HG03280 (cell line): ENCODE measurements around the gene ARHGAP4.
A peak's percentile ranks its signal among the peaks of the same experiment; 100 is the strongest.

ENCODE experiments used
- ATAC-seq: cut with Tn5 transposase; IDR thresholded peaks from one replicate; pipeline ENCODE4 v1.9.1; 2021; ENCODE audit warnings: mild to moderate bottlenecking, moderate library complexity; ENCODE audit not compliant: unreplicated experiment

ARHGAP4 gene

DNA sequence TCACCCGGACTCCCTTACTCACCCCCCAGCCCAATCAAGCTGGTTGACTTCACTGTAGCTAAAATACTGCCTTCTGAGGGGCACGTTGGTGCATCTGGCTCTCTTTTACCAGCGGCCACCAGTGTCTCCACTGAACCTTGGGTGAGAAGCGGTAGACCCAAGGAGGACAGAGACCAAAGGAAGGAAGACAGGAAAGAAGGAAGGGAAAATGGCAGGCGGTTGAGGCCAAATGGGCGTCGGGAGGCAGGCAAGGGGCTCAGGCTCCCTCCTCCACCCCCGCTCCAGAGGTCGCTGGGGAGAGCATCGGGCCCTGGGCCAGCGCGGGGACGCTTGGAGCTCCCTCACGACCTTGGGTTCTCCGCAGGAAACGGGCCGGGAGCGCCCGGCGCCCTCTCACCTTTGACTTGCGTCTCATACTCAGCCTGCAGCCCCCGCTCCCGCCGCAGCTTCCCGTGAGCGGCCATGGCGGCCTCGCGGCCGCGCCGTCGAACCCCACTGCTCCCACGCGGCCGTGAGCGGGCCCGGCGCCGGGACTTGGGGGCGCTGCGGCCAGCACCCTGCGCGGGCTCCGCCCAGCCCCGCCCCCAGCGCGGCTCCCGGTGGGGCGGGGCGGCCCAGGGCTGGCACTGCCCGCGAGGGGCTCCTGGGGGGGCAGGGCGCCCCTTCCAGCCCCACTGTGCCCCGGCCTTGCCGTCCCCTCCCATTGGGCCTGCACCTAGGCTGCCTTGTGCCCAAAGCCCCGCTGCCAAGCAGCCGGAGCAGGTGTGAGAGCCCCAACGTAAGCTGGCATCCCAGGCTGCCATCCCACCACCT, at the start of gene ARHGAP4:
ARHGAP4 (minus strand) TSS at position 526 of the 813 bp plus-strand sequence; CDS start at position 464, 62 bp downstream.
- no peak for ATAC-seq

DNA sequence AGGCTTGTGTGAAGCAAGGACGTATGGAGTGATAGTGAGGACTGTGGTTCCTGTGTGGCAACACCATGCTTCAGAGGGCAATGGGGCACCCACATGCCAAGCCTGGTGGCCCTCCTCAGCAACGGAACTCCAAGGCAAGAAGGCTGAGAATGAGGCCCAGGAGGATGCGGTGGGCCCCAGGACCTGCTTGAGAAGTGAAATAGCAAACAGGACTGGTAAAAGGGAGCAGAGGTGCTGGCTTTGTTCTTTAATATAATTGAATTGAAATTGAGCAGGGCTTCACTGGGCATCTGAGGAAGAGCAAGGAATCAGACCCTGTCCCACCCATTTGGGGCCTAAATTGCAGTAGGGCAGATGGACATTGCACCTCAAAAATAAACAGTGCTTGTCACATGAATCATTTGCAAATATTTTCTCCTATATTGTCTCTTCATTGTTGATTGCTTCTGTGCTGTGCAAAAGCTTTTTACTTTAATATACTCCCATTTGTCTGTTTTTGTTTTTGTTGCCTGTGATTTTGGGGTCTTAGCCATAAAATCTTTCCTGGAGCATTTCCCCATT, 48.7 kb upstream of the ARHGAP4 start:
- ATAC-seq, result no peak

DNA sequence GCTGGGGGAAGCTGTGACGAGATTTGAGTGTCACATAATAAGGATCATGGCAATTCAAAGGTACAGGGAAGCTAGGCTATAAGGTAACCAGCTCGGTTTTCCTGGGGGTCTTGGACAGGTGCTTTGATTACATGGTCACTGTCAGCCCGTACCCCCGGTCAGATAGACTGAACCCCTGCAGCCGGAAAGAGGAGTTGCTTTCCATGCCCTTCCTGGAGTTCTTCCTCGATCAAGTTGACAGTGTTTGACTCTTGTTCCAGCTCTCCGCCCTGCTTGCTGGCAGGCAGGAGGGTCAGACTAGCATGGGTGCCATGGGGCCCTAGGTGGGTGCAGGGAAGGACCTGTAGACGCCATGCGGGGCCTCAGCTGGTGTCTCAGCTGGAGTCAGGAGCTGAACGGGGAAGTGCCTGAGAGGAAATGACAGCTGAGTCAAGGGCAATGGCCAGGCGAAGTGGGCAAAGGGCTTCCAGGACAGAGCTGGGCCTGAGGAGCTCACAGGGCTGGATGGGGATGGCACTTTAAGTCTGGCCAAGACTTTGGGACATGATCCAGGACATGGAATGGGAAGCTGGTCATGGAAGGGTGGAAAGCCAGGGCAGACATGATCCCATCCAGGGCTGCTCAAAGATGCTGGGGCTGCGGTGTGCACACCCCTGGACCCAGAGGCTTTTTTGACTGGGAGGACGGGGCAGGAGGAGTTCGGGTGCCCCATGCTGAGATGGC, 48.1 kb upstream of the ARHGAP4 start:
- no peak for ATAC-seq

DNA sequence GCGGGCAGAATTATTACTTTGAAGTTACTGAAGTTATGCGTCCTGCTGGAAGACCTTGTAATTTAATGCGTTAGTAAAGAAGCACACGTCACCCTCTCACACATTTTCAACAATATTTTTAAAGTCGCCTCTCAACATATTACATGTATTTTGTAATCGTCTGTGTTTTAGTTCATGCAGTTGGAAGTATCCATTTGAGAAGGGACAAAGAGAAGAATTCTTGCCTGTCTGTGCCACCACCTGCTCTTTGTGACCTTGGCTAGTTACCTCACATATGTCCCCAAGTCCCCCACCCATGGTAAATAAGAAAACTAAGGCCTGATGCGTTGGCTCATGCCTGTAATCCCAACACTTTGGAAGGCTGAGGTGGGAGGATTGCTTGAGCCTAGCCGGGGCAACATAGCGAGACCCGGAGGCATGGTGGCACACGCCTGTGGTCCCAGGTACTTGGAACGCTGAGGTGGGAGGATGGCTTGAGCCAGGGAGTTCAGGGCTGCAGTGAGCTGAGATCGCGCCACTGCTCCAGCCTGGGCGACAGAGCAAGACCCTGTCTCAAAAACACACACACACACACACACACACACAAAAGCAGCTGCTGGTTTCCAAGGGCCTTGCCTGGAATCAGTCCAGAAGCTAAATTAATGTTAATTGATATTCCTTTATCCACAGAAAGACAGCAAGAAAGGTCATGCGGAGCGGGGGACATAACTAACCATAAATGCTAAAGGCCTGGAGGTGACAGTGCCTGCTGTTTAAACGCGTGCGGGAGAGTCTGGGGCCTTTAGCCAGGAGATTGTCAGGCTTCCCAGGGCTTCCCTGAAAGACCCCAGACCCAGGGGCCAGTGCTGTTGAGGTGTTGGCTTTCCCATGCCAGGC, 47.3 kb upstream of the ARHGAP4 start:
- ATAC-seq, result no peak

DNA sequence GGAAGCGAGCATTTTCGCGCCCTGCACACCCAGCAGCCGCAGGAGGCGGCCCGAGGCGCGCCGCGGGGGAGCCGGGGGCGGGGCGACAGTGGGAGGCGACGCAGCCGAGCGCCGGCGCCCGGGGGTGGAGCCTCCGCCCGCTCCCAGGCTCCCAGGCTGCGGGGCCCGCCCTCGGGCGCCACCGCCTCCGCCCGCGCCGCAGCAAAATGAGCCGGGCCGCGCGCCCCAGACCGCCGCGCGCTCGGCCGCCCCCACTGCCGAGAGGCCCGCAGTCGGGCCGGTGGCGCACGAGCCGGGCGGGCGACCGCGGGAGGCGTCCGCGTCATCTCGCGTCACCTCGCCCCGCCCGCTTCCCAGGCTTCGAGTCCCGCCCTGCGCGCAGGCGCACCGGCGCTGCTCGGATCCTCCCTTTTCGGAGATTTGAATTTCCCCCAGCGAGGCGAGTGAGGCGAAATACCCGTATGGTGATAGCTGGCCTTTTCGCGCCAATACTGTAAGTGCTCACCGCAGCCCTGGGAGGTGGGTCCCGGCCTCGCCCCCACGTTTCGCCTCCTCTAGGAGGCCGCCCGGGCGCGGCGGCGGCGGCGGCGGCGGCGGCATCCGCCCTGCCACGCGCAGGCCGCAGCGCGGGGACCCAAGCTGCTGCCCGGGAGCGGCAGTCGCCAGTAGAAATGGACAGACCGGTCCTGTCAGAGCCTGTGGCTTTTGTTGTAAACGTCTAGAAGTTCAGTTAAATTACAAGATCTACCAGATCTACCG, 46.5 kb upstream of the ARHGAP4 start, which contains the start of gene TMEM187:
TMEM187 (plus strand) TSS at position 387 of the 759 bp plus-strand sequence. CDS start 9,309 bp downstream, outside the sequence.
- ATAC-seq, result peak; percentile 54

DNA sequence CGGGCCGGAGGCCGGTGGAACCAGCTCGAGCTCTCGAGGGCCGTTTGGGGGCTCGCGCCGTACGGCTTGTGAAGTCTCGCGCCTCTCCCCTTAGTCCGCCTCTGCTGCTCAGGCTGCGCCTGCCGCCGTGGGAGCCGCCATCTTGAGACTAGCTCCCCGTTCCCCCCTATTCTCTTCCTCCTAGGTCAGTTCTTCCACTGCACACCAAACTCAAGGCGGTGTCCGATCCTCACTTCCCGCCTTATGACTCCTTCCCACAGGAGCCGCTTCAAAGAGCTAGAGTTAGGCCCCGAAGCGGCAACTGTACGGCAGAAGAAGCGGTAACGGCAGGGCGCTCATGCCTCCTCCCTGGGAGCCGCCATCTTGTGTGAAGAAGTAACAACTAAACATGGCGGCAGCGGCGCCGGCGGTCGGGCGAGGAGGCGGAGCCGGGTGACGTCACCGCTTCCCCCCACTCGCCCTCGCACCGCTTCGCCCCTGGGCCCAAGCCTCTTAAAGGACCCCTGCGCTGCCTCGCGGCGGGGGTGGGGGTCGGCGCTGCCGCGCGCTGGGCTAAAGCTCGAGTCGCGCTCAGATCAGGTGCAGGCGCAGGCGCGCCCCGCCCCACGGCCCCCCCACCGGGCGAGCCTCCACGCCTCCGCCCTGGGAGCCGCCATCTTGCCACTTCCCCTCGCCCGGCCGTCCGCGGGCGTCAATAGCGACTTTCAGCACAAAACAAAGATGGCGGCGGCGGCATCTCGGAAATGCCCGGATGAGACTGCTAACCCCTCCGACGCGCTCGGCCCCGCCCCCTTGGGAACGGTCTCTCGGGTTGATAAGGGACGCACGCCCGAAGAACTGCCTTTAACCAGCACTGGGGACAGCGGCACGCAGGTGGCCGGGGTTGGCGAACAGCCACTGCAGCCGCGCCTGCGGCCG, 45.6 kb upstream of the ARHGAP4 start, which contains the start of gene HCFC1:
HCFC1 (minus strand) TSS at position 369 of the 918 bp plus-strand sequence. CDS start 978 bp downstream, outside the sequence.
- peak; percentile 37 for ATAC-seq

DNA sequence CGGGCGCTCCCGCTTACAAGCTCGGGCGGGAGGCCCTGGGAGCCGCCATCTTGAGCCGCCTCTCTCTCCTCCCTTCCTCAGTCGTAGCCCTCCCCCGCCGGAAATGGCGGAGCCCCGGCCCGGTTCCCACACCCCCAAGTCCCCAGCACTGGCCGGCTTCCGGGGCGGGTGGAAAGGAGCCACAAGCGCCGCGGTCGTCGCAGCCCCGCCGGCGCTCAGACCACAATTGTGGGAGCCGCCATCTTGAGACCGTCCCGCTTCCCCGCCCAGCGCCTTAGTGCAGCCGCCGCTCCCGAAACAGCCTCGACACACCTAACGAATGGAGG, 45.0 kb upstream of the ARHGAP4 start:
- peak; percentile 34 for ATAC-seq

DNA sequence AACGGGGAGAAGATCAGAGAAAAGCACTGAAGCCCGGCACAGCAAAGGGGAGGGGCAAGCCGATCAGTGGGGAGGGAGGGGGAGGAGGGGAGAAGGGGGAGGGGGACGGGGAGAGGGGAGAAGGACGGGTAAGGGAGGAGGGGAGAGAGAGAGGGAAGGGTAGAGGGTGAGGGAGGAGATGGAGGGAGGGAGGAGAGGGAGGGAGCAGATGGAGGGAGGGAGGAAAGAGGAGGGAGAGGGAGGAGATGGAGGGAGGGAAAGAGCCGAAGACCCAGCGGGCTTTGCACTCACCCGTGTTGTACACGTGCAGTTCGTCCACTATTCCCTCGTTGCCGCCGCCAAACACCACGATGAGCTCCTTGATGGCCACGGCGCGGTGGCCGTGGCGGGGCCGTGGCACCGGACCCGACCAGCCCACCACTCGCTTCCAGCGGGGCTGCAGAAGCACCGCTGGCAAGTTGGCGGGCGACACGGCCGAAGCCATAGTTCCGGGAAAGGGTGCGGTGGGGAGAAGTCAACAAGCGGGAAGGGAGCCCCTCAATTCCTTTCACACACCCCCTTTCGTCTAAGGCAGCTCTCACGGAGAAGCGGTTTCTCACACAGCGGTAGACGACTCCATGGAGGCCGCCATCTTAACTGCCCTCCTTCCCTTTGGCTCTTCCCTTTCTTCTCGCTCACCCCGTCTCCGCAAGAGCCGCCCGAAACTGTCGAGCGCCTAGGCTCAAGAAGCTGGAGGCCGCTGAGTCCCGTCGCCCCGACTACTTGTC, 44.5 kb upstream of the ARHGAP4 start:
- ATAC-seq, result no peak

DNA sequence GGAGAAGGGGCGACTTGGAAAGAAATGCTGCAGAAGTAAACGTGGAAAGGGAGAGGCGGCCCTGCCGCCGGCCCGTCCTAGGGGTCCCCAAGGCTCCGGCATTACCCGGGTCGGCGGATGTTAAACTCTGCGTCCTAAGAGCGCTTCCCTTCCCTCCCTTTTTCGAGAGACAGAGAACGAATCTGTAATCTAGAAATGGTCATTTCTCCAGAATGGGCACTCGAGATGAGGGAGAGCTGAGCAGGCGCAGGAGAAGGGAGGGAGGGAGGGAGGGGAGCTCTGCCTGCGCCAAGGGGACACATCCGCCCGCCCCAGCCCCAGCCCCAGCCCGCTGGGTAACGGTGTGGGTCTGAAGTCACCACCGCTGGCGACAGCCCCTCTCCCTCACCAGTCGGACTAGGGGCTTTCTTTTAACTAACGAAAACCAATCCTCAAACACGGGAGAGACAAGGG, 43.9 kb upstream of the ARHGAP4 start:
- ATAC-seq, result no peak

DNA sequence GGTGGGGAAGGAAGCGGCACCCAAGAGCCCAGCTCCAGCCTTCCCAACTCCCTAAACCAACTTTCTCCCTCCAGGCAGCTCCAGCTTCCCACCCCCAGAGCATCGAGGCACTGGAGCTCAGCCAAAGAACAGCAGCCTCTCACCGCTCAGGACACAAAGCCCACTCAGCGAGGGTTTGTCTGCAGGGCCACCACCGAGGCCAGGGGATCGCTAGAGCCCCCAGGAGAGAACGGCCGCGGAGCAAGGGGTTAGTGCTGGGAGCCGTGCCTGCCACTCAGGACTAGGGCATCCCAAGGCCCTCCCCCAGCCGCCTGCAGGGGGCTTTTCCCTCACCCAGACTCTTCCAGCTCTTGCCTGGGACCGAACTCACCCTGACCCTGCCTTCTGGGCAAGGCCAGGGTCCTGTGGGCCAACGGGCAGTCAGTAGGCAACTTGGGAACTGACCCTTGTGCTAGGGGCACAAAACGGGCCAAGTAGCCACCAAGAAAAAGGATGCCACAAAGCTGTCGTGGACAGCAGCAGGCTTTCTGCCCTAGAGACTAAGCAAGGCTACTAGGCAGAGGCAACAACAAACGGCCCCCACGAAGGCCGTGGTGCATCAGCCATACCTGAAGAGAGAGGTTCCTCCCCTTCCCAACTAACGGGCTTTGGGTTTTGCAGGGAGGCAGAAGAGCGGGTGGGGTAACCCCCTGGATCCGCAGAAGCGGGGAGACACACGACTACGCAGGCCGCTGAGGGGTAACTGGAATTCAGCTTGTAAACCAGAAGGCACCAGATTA, 43.2 kb upstream of the ARHGAP4 start:
- no peak for ATAC-seq

DNA sequence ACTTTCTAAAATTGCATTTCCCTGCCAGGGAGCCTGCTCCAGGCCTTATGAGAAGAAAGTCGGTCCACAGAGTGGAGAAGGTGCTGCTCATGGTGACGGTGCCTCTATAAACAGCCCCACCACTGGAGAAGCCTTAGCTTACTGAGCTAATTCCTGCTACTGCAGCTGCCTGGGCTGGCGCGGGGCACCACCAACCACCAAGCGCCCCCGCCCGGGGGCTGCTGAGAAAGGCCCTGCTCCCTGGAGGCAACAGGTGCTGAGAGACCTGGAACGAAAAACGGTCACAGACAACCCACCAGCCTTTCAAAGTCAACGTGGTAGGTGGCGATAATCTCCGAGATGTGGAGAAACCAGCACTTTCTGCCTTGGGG, 42.7 kb upstream of the ARHGAP4 start:
- no peak for ATAC-seq

DNA sequence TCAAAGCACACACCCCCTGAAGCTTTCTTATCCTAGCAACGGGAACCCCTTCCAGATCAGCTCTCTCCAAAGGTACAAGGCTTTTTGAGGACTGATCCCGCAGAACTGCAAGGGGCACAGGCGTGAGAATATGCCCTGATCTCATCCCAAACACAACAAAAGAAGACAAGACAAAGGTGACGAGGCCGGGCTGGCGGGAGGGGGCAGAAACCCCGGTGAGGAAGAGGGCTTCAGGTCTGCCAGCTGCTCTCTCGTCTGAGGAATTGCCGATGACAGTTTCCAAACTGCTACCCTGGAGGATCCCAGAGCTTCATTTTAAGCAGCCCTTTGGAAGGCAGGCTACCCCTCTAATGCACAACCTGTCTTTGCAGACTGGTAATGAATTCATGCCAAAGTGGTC, 42.2 kb upstream of the ARHGAP4 start:
- ATAC-seq, result no peak

DNA sequence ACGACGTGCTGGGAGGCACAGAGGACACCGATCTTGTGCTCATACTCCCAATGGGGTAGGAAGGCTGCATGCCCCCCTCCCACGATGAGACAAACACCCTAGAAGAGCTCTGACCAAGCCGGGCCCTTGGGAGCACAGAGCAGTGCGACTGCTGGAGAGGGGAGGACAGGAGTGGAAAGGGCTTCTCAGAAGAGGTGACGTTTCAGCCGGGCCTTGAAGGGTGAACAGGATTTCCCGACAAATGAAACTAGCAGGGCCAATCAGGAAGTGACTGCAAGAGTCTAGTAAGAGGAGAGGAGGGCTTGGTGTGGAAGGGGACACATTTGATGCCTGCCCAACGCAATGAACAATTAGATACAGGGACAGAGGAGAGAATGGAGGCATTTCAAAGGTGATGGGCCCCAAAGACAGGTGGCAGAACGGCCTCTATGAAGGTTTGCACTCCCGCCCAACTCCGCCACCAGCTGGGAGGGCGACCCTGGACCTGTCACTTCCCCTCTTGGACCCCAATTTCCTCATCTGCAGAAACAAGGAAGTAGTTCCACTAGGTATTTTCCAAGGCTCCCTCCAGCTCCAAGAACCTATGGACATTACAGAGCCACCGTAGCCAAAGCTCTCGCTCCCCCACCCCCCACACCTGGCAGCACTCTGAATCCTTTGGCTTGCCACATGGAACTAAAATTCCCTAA, 41.6 kb upstream of the ARHGAP4 start:
- no peak for ATAC-seq

DNA sequence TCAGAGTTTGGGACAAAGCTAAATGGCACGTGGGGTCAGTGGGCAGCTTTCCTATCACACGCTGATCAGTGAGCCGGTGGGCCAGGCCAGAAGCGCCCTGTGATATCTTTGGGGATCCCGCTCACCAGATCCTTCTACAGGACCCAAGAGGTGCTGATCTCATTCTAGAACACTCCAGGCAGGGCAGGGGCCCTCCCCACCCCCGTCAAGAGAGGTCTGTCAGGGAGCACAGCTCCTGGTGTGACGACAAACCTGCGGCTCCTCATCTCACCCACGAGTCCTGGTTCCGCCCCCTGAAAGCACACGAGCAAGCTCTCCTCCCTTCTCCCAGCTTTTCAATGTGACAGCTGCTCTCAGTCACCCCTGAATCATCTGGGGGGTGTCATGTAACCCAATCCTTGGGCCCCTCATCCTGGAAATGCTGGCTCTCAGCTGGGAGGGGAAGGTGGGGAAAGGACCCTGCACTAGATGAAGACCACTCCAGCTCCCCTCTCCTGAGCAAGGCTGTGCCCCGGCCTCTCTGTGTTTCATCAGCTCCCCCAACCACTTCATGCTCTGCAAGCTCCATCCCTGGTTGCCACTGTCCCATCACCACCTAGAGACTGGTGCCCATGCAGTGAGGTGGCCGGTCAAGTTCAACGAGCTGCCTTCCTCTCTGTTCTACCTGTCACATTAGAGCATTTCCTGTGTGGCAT, 40.9 kb upstream of the ARHGAP4 start:
- ATAC-seq, result no peak

DNA sequence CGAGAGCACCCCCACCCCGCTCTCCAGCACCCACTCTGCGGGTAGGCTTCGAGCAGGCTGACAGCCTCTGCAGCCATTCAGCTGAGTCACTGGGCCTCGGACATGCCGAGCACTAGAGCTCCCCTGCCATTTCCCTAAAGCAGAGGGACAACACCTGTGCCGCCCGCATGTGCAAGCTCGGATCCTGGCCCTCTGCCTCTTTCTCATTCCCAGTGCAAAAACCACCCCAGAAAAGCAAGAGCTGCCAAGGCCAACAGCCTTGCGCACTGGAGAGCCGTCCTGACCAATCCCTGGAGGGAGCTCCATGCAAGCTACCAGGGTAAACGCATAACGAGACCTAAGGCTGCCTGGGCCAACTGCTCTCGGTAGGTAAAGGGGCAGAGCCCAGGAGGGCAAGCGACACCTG, 40.2 kb upstream of the ARHGAP4 start:
- no peak for ATAC-seq

DNA sequence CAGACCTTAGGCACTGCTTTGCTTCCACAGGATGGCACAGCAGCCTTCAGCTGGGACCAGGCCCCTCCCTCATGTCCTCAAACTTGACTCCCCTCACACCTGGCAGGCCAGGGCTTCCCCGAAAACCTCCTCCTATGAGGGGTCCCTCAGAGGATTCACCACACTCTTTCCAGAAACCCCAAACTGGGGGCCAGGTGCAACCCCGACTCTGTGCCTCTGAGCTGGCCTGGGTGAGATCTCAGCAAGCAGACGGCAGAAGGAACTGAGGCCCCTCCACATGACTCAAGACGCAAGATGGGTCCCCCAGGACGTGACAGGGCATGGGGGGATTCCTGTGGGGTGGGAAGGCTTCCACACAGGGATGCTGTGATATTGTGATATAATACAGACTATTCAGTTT, 39.3 kb upstream of the ARHGAP4 start:
- ATAC-seq, result no peak
